GM12801 (cell line): ENCODE data around the gene TPP1.

ENCODE experiments used
- CTCF ChIP-seq: IDR thresholded peaks from one replicate; pipeline ENCODE4 v1.5.1; 2011; ENCODE audit warnings: control low read depth; ENCODE audit not compliant: insufficient read length; ENCODE audit errors: extremely low read depth

The TPP1 gene

GRCh38 chr11:6565988-6566703, 53.1 kb downstream of the TPP1 start:
- no peak for TF ChIP-seq CTCF

GRCh38 chr11:6565325-6565724, 53.9 kb downstream of the TPP1 start:
- no peak for TF ChIP-seq CTCF

- no peak for TF ChIP-seq CTCF
Observed at GRCh38 chr11:6563667-6564066, 55.6 kb downstream of the TPP1 start.

- TF ChIP-seq CTCF = no peak
Observed at GRCh38 chr11:6563121-6563619, 56.1 kb downstream of the TPP1 start.
